Chondrocyte (in vitro differentiated cells): ENCODE results near the gene IGF1R. TPM values are rescaled to one million over a fixed set of nuclear protein-coding genes. Genes with fewer than 3 reads are reported as not detected.

Experiments
- DNase-seq: peaks from one replicate; pipeline ENCODE4 v3.0.0; 2021; ENCODE audit warnings: mixed read lengths, low spot score
- H3K27ac Mint-ChIP-seq: one replicate; pipeline ENCODE4 v1.8.0; 2021; ENCODE audit warnings: mild to moderate bottlenecking, moderate library complexity, mixed read lengths; ENCODE audit not compliant: unreplicated experiment
- H3K27me3 Mint-ChIP-seq: 2 replicates; pipeline ENCODE4 v1.8.0; 2021; ENCODE audit warnings: low read depth, mixed read lengths
- H3K36me3 Mint-ChIP-seq: 2 replicates; pipeline ENCODE4 v1.8.0; 2021; ENCODE audit warnings: low read depth, mixed read lengths
- H3K4me1 Mint-ChIP-seq: 2 replicates; pipeline ENCODE4 v1.8.0; 2021; ENCODE audit warnings: low read depth, mild to moderate bottlenecking, mixed read lengths
- H3K4me3 Mint-ChIP-seq: one replicate; pipeline ENCODE4 v1.8.0; 2021; ENCODE audit warnings: mild to moderate bottlenecking, moderate library complexity, mixed read lengths; ENCODE audit not compliant: unreplicated experiment
- H3K9me3 Mint-ChIP-seq: 2 replicates; pipeline ENCODE4 v1.8.0; 2021; ENCODE audit warnings: low read depth, mixed read lengths
- total RNA-seq: library from RNA; stranded (reverse); gene quantifications from 3 replicates; pipeline ENCODE4 v1.2.1, GENCODE V29; 2021
- TF ChIP-seq, protein P1 (sequence below): fragments of 200-600 bp; sonication (generic); IDR thresholded peaks from 2 replicates; pipeline ENCODE4 v1.5.0; 2021; ENCODE audit warnings: antibody characterized with exemption, mild to moderate bottlenecking, moderate library complexity

The IGF1R gene
- total RNA-seq, 1 donor from 2014 or later = 119 TPM

GRCh38 chr15:98722209-98722608 is 73.9 kb downstream of the IGF1R start:
- no peaks in the 10 kb centered on the region for H3K36me3 Mint-ChIP-seq
- TF ChIP-seq, protein P1, sequence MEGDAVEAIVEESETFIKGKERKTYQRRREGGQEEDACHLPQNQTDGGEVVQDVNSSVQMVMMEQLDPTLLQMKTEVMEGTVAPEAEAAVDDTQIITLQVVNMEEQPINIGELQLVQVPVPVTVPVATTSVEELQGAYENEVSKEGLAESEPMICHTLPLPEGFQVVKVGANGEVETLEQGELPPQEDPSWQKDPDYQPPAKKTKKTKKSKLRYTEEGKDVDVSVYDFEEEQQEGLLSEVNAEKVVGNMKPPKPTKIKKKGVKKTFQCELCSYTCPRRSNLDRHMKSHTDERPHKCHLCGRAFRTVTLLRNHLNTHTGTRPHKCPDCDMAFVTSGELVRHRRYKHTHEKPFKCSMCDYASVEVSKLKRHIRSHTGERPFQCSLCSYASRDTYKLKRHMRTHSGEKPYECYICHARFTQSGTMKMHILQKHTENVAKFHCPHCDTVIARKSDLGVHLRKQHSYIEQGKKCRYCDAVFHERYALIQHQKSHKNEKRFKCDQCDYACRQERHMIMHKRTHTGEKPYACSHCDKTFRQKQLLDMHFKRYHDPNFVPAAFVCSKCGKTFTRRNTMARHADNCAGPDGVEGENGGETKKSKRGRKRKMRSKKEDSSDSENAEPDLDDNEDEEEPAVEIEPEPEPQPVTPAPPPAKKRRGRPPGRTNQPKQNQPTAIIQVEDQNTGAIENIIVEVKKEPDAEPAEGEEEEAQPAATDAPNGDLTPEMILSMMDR = no peak
- no peak for DNase-seq
- H3K4me3 Mint-ChIP-seq = no peak overlapping the region
- no peaks in the 10 kb centered on the region for H3K27me3 Mint-ChIP-seq
- H3K9me3 Mint-ChIP-seq = no peaks in the 10 kb centered on the region
- H3K4me1 Mint-ChIP-seq = peaks cover 91% of the 10 kb centered on the region
- H3K27ac Mint-ChIP-seq = peak overlapping the region; percentile 79

DNA sequence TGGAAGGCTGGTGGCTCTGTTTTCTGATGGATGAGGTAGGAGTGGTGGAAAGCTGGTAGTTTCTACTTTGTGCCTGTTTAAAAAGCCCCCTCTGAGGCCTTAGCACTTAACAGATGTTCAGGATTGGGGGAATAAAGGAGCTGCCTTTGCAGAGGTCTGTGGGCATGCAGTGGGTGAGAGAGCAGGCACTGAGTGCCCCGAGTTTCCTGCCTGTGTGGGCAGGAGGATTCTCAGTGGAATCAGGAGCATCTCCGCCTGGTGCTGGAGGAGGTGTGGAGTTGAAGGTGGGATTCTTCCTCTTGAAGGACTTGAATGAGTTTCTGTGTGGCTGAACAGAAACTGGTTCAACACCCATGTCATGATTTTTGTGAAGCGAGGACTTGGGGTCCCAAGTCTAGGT is 74.3 kb downstream of the IGF1R start:
- TF ChIP-seq, protein P1 = no peak
- H3K36me3 Mint-ChIP-seq = no peaks in the 10 kb centered on the region
- no peaks in the 10 kb centered on the region for H3K27me3 Mint-ChIP-seq
- DNase-seq = no peak
- H3K4me3 Mint-ChIP-seq = no peak overlapping the region
- H3K4me1 Mint-ChIP-seq = peaks cover 95% of the 10 kb centered on the region
- H3K9me3 Mint-ChIP-seq = no peaks in the 10 kb centered on the region
- H3K27ac Mint-ChIP-seq = peak overlapping the region; percentile 79

DNA sequence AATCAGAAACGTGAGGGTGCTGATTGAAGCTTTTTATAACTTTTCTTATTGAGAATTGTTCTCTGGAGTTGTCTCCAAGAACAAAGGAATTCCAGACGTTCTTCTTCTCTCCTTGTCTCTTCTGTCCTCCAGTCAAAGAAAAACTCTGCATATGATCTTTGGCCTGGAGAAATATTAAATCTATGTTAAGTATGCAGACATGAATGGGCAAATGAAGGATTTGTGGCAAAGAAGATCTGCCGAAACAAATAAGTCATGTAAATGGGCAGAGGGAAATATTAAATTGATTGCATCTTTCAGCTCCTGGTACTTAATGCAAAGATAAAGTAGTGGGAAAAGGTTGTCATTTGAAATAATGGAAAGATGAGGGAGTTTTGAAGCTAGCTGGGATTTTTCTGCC is 74.9 kb downstream of the IGF1R start:
- DNase-seq = no peak
- H3K9me3 Mint-ChIP-seq = no peaks in the 10 kb centered on the region
- TF ChIP-seq, protein P1 = no peak
- no peaks in the 10 kb centered on the region for H3K27me3 Mint-ChIP-seq
- H3K27ac Mint-ChIP-seq = peak overlapping the region; percentile 57
- H3K36me3 Mint-ChIP-seq = no peaks in the 10 kb centered on the region
- H3K4me1 Mint-ChIP-seq = peaks cover 95% of the 10 kb centered on the region
- no peak overlapping the region for H3K4me3 Mint-ChIP-seq

DNA sequence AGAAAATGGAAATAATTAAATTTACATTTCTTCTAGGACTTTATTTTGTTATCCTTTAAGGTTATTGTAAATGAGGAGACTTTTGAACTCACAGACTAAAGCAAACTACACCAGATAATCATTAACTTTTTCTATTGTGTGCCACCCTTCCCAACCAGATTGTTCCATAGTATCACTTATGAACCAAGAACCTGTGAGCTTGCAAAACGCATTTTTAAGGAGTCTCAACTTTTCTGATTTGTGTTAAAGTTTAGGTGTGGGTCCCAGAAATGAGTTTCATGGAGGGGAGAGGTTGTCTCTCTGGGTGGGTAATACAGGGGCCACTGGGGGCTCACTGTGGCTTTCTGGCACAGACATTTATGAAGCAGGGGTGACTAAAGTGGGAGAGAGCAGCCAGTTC is 75.7 kb downstream of the IGF1R start:
- TF ChIP-seq, protein P1 = no peak
- Mint-ChIP-seq H3K4me3 (no peak overlapping the region), H3K27ac (peak overlapping the region; percentile 67), H3K27me3 (no peaks in the 10 kb centered on the region), H3K36me3 (no peaks in the 10 kb centered on the region), H3K9me3 (no peaks in the 10 kb centered on the region), H3K4me1 (peaks cover 95% of the 10 kb centered on the region)
- no peak for DNase-seq

DNA sequence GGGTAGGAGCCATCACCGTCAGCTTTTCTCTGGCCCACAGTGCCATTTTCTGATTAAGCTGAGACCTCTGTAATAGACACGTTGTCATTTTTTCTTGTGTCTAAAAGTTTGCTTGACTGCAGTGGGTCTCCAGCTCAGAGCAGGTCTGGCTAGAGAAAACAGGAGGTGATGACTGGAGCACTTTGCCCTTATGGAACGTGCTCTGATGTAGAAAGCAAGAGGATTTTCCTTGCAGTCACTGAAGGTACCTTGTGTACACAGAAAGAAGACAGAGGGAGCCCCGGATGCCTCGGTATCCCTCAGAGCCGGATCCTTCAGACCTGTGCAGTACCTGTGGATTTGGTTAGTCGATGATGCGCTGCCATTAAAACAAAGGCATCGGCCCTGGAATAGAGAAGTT is 76.2 kb downstream of the IGF1R start:
- Mint-ChIP-seq H3K27me3 (no peaks in the 10 kb centered on the region), H3K4me3 (no peak overlapping the region), H3K4me1 (peaks cover 95% of the 10 kb centered on the region), H3K36me3 (no peaks in the 10 kb centered on the region), H3K27ac (no peak overlapping the region), H3K9me3 (no peaks in the 10 kb centered on the region)
- TF ChIP-seq, protein P1 = no peak
- DNase-seq = no peak
